Osteocyte (in vitro differentiated cells): ENCODE results near the gene RBM14. TPM values are rescaled to one million over a fixed set of nuclear protein-coding genes. Genes with fewer than 3 reads are reported as not detected.
"Not testable (repeated sequence)": the region's sequence is repeated elsewhere in the genome, so short reads cannot be mapped to it uniquely, and the experiment has no call there.

Experiments
- DNase-seq: peaks from one replicate; pipeline ENCODE4 v3.0.0; 2021; ENCODE audit warnings: mixed read lengths; ENCODE audit not compliant: unreplicated experiment; ENCODE audit errors: extremely low spot score
- H3K27ac Mint-ChIP-seq: one replicate; pipeline ENCODE4 v1.8.0; 2021; ENCODE audit warnings: mild to moderate bottlenecking, mixed read lengths; ENCODE audit not compliant: unreplicated experiment
- H3K27me3 Mint-ChIP-seq: one replicate; pipeline ENCODE4 v1.8.0; 2021; ENCODE audit warnings: mixed read lengths; ENCODE audit not compliant: unreplicated experiment
- H3K36me3 Mint-ChIP-seq: one replicate; pipeline ENCODE4 v1.8.0; 2021; ENCODE audit warnings: mixed read lengths; ENCODE audit not compliant: unreplicated experiment
- H3K4me1 Mint-ChIP-seq: one replicate; pipeline ENCODE4 v1.8.0; 2021; ENCODE audit warnings: mixed read lengths; ENCODE audit not compliant: unreplicated experiment
- H3K4me3 Mint-ChIP-seq: one replicate; pipeline ENCODE4 v1.8.0; 2021; ENCODE audit warnings: mild to moderate bottlenecking, moderate library complexity, mixed read lengths; ENCODE audit not compliant: unreplicated experiment
- H3K9me3 Mint-ChIP-seq: one replicate; pipeline ENCODE4 v1.8.0; 2021; ENCODE audit warnings: mixed read lengths; ENCODE audit not compliant: unreplicated experiment
- total RNA-seq: library from RNA; stranded (reverse); gene quantifications from 2 replicates; pipeline ENCODE4 v1.2.1, GENCODE V29; 2021
- TF ChIP-seq, protein P1 (sequence below): fragments of 200-600 bp; sonication (generic); IDR thresholded peaks from 2 replicates; pipeline ENCODE4 v1.5.0; 2021; ENCODE audit warnings: antibody characterized with exemption, mild to moderate bottlenecking, moderate library complexity

RBM14 gene
- total RNA-seq, 1 donor from 2014 or later, result 59.2 TPM

DNA sequence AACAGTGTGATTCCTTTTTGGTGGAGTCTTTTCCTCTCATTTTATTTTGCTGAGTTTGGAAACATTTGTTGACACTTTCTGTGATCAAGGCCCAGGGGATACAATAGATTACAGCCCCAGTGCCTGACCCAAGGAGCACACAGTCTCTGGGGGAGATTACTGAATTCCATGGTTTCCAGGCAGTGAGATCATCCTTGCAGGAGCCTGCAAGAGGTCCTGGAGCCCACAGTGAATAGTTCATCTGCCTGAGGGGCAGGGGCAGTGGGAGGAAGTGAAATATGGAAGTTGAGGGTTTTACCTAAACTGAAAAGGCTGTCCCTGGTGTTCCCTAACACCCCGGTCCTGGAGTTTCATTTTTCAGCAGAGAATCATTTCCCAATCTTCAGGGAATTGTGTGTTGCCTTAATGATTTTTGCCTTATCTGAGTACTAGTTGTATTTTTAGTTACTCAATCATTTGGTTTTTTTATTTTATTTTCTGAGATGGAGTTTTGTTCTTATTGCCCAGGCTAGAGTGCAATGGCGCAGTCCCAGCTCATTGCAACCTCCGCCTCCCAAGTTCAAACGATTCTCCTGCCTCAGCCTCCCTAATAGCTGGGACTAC lies 15.7 kb upstream of the RBM14 start:
- H3K27ac Mint-ChIP-seq, result peak overlapping the region; percentile 45
- no peaks in the 10 kb centered on the region for H3K27me3 Mint-ChIP-seq
- TF ChIP-seq, protein P1, sequence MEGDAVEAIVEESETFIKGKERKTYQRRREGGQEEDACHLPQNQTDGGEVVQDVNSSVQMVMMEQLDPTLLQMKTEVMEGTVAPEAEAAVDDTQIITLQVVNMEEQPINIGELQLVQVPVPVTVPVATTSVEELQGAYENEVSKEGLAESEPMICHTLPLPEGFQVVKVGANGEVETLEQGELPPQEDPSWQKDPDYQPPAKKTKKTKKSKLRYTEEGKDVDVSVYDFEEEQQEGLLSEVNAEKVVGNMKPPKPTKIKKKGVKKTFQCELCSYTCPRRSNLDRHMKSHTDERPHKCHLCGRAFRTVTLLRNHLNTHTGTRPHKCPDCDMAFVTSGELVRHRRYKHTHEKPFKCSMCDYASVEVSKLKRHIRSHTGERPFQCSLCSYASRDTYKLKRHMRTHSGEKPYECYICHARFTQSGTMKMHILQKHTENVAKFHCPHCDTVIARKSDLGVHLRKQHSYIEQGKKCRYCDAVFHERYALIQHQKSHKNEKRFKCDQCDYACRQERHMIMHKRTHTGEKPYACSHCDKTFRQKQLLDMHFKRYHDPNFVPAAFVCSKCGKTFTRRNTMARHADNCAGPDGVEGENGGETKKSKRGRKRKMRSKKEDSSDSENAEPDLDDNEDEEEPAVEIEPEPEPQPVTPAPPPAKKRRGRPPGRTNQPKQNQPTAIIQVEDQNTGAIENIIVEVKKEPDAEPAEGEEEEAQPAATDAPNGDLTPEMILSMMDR, result no peak

DNA sequence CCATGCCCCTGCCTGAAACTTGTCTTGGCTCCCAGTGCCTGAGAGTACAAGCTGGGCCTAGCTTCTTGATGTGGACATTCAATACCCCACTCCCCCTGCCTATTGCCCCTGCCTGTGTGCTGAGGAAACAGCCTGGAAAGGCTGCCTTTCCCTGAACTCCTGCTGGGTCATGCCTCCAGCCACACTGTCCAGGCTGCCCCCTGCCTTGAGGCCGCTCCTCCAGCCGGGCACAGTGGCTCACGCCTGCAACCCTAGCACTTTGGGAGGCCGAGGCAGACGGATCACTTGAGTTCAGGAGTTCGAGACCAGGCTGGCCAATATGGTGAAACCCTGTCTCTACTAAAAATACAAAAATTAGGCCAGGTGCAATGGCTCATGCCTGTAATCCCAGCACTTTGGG lies 13.4 kb upstream of the RBM14 start:
- H3K9me3 Mint-ChIP-seq, result no peaks in the 10 kb centered on the region
- no peak overlapping the region for H3K4me3 Mint-ChIP-seq
- no peak overlapping the region for H3K27ac Mint-ChIP-seq
- TF ChIP-seq, protein P1, result no peak
- H3K36me3 Mint-ChIP-seq, result peaks cover 16% of the 10 kb centered on the region
- peaks cover 38% of the 10 kb centered on the region for H3K4me1 Mint-ChIP-seq
- no peaks in the 10 kb centered on the region for H3K27me3 Mint-ChIP-seq
- DNase-seq, result no peak

More for the DNA sequence above, 15.7 kb upstream of the RBM14 start:
- no peaks in the 10 kb centered on the region for H3K9me3 Mint-ChIP-seq
- H3K36me3 Mint-ChIP-seq, result peaks cover 15% of the 10 kb centered on the region
- no peak for DNase-seq
- H3K4me3 Mint-ChIP-seq, result no peak overlapping the region
- H3K4me1 Mint-ChIP-seq, result peaks cover 31% of the 10 kb centered on the region

DNA sequence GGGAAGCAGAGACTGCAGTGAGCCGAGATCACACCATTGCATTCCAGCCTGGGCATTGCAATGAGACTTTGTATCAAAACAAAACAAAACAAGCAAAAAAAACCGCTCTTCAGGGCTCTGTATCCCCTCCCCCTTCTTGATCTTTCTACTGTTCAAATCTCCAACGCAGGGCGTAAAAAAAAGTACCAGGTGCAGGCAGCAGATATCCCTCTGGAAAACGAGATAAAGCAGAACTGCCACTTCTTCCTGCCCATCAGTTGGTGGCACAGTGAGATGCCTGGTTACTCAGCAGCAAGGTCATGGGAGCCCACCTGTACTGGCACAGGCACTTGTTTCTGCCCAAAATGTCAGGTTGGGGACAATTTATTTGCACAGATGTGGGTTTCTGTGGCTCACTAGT lies 12.3 kb upstream of the RBM14 start:
- TF ChIP-seq, protein P1, result no peak
- Mint-ChIP-seq H3K9me3 (no peaks in the 10 kb centered on the region), H3K27ac (no peak overlapping the region), H3K36me3 (peaks cover 16% of the 10 kb centered on the region), H3K27me3 (no peaks in the 10 kb centered on the region), H3K4me1 (peaks cover 38% of the 10 kb centered on the region), H3K4me3 (no peak overlapping the region)
- no peak for DNase-seq

DNA sequence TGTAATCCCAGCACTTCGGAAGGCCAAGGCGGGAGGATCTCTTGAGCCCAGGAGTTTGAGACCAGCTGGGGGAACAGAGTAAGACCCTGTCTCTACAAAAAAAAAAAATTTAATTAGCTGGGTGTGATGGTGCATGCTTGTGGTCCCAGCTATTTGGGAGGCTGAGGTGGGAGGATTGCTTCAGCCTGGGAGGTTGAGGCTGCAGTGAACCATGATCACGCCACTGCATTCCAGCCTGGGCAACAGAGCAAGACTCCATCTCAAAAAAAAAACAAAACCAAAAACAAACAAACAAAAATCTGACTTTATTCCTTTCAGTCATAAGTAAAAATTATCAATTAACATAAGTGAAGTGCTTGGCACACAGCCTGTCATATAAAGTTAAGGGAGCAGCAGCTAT lies 9.8 kb upstream of the RBM14 start:
- not testable (repeated sequence) for H3K27ac Mint-ChIP-seq, DNase-seq, H3K27me3 Mint-ChIP-seq, H3K9me3 Mint-ChIP-seq, H3K4me3 Mint-ChIP-seq
- Mint-ChIP-seq H3K36me3 (peaks cover 13% of the 10 kb centered on the region), H3K4me1 (peaks cover 23% of the 10 kb centered on the region)

DNA sequence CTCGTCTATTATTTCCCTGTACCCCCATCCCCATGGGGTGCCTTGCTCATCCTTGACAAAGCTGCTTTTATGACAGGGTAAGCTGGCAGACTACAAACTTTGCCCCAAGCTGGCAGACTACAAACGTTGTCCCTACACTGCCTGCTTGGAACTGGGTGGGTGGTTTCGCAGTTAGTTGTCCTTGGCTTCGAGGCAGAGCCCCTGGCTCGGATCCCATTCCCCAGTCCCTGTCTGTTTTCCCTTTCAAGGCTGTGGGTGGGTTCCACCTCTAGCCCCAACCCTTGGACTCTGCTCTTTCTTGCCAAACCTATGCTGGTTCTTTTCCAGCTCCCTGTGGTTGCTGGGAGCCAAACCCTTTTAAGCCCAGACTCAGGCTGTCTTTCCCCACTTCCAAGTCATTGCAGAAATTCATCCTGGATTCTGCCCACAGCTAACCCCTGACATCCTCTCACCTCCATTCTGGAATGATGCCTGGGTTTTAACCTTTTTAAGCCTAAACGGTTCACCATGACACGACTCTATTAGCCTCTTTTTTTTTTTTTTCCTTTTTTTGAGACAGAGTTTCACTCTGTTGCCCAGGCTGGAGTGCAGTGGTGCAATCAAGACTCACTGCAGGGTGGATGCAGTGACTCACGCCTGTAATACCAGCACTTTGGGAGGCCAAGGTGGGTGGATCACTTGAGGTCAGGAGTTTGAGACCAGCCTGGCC lies 9.2 kb upstream of the RBM14 start:
- Mint-ChIP-seq H3K9me3 (peaks cover 3% of the 10 kb centered on the region), H3K27ac (peak overlapping the region; percentile 85), H3K4me1 (peaks cover 16% of the 10 kb centered on the region), H3K27me3 (no peaks in the 10 kb centered on the region), H3K36me3 (peaks cover 13% of the 10 kb centered on the region), H3K4me3 (no peak overlapping the region)
- no peak for DNase-seq
- TF ChIP-seq, protein P1, result no peak
